Body of pancreas (tissue), 4 donors: ENCODE measurements around the gene PPP1R7. TPM values are rescaled to one million over a fixed set of nuclear protein-coding genes. Genes with fewer than 3 reads are reported as not detected.

Experiments
- ATAC-seq: fragments of 150-250 bp; one replicate; pipeline ENCODE4 v1.9.1; 2016
- DNase-seq, 4 donors: peaks; one replicate each; pipeline ENCODE4 v3.0.0-alpha.2; 2019
- H3K27ac ChIP-seq, 4 donors: fragments of 200-600 bp; sonication (generic); 1 replicate in 3 of 4; 2 replicates in 1 of 4; pipeline versions ENCODE4 v1.5.1 to v1.6.1; 2016 to 2019; ENCODE audit warnings: mild to moderate bottlenecking in 1 of 4, mixed read lengths in 1 of 4, moderate library complexity in 1 of 4
- H3K27me3 ChIP-seq, 2 donors: fragments of 200-600 bp; sonication (generic); one replicate each; pipeline ENCODE4 v1.6.0; 2016; ENCODE audit warnings: mild to moderate bottlenecking in 1 of 2
- H3K36me3 ChIP-seq, 2 donors: fragments of 200-600 bp; sonication (generic); replicated peaks in 1 of 2; 2 replicates each; pipeline ENCODE4 v1.5.1; 2016; ENCODE audit warnings: low read depth in 2 of 2; ENCODE audit not compliant: insufficient read depth in 1 of 2
- H3K4me1 ChIP-seq: fragments of 200-600 bp; sonication (generic); one replicate; pipeline ENCODE4 v1.6.0; 2016
- H3K4me3 ChIP-seq, 2 donors: fragments of 200-600 bp; sonication (generic); 1 replicate in 1 of 2; 2 replicates in 1 of 2; pipeline ENCODE4 v1.5.1; 2016 to 2019
- H3K9me3 ChIP-seq, 3 donors: fragments of 200-600 bp; sonication (generic); 1 replicate in 2 of 3; 2 replicates in 1 of 3; pipeline ENCODE4 v1.5.1; 2016
- POLR2A ChIP-seq, 3 donors: fragments of 450-650 bp; IDR thresholded peaks; one replicate each; pipeline ENCODE4 v1.6.1; 2016; ENCODE audit warnings: antibody characterized with exemption in 3 of 3, mild to moderate bottlenecking in 2 of 3
- WGBS, 2 donors: methylation state at CpG; one replicate each; pipeline ENCODE4 v1.1.5; 2017; 5-methylcytosine and 5-hydroxymethylcytosine counted together
- intact Hi-C: fragments of 100-400 bp; cut with DNase I; formaldehyde crosslinking; loops from one replicate; pipeline ENCODE4 v1.15.1; 2023
- total RNA-seq, 2 donors: library from RNA; depleted of rRNA; stranded (reverse); fragments of >200 nt; gene quantifications; one replicate each; pipeline ENCODE4 v1.1.0, GENCODE V29; 2016
- TF ChIP-seq, protein P1 (sequence below), 7 experiments: fragments of 450-650 bp in 4 of 7; fragments of 200-600 bp in 3 of 7; sonication (generic) in 3 of 7; IDR thresholded peaks; one replicate each; pipeline ENCODE4 v1.5.1; 2016 to 2019; ENCODE audit warnings: antibody characterized with exemption in 7 of 7

PPP1R7 gene
- total RNA-seq, 2 donors from 2014 or later = 27.0 to 99.4 TPM

DNA sequence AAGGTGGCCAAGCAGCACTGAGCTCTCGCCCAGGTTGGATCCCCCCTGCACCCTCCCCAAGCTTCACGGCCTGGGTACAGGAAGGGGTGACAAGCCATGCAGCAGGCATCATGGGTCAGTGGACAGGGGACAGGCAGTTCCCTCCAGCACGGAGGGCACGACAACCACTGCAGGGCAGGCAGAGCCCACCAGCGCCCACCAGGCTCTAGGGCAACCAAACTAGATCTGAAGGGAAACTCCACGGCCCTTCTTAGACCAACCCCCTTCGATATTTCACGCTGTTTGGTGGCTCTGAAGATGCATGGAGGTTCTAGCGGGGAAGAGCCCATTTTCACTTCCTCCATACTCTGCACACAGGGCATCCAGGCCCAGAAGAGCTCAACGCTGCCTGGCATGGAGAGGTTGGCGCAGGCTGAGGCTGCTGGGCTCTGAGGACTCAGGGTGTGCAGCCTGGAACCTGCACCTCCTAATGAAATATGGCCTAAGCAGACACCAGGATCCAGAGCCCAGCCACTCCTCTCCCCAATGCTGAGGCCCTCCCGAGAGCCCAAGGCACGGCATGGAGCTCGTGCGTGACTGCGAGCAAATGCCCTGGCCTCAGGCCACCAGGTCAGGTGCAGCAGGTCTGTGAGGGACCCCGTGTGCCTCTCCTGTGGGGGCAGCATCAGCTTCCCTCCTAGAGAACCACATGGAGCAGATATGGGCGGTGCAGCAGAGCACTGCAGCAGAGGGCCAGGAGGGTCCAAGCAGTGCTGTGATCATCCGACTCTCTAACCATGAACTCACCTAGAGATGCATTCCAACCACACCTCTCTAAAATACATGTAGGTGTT lies 39.4 kb upstream of the PPP1R7 start:
- Histone ChIP-seq H3K4me3 (no peak overlapping the region), H3K36me3 (peaks cover 0 to 2% of the 10 kb centered on the region in 2 donors), H3K27me3 (no peaks in the 10 kb centered on the region), H3K27ac (no peak overlapping the region), H3K4me1 (no peaks in the 10 kb centered on the region), H3K9me3 (no peaks in the 10 kb centered on the region)
- no peak for TF ChIP-seq POLR2A (IDR thresholded peaks at IDR 0.05)
- TF ChIP-seq, protein P1, sequence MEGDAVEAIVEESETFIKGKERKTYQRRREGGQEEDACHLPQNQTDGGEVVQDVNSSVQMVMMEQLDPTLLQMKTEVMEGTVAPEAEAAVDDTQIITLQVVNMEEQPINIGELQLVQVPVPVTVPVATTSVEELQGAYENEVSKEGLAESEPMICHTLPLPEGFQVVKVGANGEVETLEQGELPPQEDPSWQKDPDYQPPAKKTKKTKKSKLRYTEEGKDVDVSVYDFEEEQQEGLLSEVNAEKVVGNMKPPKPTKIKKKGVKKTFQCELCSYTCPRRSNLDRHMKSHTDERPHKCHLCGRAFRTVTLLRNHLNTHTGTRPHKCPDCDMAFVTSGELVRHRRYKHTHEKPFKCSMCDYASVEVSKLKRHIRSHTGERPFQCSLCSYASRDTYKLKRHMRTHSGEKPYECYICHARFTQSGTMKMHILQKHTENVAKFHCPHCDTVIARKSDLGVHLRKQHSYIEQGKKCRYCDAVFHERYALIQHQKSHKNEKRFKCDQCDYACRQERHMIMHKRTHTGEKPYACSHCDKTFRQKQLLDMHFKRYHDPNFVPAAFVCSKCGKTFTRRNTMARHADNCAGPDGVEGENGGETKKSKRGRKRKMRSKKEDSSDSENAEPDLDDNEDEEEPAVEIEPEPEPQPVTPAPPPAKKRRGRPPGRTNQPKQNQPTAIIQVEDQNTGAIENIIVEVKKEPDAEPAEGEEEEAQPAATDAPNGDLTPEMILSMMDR (IDR thresholded peaks at IDR 0.05) = no peak
- WGBS, 2 donors = 80 to 91% methylated on average over 11 to 19 of the region's 19 CpGs
- DNase-seq = no peak
- no peak for ATAC-seq
- intact Hi-C loops = no loop called here

DNA sequence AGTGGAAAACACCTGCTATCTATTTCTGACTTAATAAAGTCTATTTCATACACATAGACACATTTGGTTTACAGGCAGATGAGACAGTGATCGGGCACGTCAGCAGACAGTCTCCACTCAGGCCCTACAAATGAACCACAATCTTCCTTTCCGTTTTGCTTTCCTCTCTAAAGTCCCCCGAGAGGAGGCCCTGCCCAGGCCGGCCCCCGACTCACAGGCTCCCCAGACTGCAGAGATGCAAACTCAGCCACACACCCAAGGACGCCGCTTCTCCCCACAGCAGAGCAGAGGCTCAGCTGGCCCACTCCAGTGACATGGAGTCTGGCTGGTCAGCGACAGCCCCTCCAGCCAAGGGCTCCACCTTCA lies 38.8 kb upstream of the PPP1R7 start:
- no peak overlapping the region for H3K27ac ChIP-seq
- no peaks in the 10 kb centered on the region for H3K9me3 ChIP-seq
- H3K27me3 ChIP-seq = no peaks in the 10 kb centered on the region
- no peak for TF ChIP-seq POLR2A (IDR thresholded peaks at IDR 0.05)
- TF ChIP-seq, protein P1 (IDR thresholded peaks at IDR 0.05) = no peak
- peaks cover 0 to 2% of the 10 kb centered on the region in 2 donors for H3K36me3 ChIP-seq
- WGBS, 2 donors = 85 to 92% methylated on average over 9 of the region's 9 CpGs
- DNase-seq (no peak), ATAC-seq (no peak)
- no peaks in the 10 kb centered on the region for H3K4me1 ChIP-seq
- intact Hi-C loops = no loop called here
- no peak overlapping the region for H3K4me3 ChIP-seq

DNA sequence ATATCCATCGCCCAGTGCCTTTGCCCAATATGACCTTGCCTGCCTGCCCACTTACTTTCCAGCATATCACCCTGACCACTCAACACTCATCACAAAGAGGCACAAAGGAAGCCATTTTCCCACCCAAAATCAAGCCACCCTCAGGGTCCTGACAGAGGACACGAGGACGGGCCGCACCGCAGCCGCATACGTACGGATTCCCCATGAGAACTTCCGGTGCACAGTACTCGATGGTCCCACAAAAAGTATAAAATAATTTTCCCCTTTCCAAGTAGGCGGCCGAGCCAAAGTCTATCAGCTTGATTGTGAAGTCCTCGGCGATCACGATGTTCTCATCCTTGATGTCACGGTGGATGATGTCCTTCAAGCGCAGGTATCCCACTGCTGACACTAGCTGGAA lies 38.2 kb upstream of the PPP1R7 start:
- no peak for ATAC-seq
- TF ChIP-seq, protein P1 (IDR thresholded peaks at IDR 0.05) = no peak
- no peak for TF ChIP-seq POLR2A (IDR thresholded peaks at IDR 0.05)
- 91% methylated on average over 13 to 17 of the region's 17 CpGs for WGBS, 2 donors
- Histone ChIP-seq H3K4me3 (no peak overlapping the region), H3K27ac (no peak overlapping the region), H3K27me3 (no peaks in the 10 kb centered on the region), H3K36me3 (peaks cover 0 to 2% of the 10 kb centered on the region in 2 donors), H3K9me3 (no peaks in the 10 kb centered on the region), H3K4me1 (no peaks in the 10 kb centered on the region)
- DNase-seq = no peak
- intact Hi-C loops = no loop called here

DNA sequence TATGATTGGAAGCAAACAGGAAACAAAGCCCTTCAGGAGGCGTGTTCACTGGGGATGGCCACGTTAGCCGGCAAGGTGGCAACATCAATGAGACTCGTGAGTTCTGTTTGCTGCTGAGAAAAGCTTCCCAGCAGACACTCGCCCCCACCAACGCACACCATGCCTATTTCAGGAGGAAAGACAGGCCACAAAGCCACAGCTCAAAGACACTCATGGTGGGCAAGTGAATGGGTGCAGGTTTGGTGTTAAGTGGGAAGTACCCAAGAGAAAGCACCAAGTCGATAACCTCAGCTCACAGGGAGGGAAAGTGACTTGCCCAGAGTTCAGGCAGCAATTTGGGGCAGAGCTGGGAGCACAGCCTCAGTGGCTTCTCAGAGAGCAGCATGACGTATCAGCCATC lies 37.7 kb upstream of the PPP1R7 start:
- H3K36me3 ChIP-seq = peaks cover 0 to 2% of the 10 kb centered on the region in 2 donors
- no peak for TF ChIP-seq POLR2A (IDR thresholded peaks at IDR 0.05)
- TF ChIP-seq, protein P1 (IDR thresholded peaks at IDR 0.05) = no peak
- ATAC-seq = no peak
- H3K4me1 ChIP-seq = no peaks in the 10 kb centered on the region
- 71 to 78% methylated on average over 8 of the region's 8 CpGs for WGBS, 2 donors
- no peaks in the 10 kb centered on the region for H3K27me3 ChIP-seq
- intact Hi-C loops = no loop called here
- no peak overlapping the region for H3K27ac ChIP-seq
- H3K9me3 ChIP-seq = no peaks in the 10 kb centered on the region
- no peak overlapping the region for H3K4me3 ChIP-seq
- no peak for DNase-seq

DNA sequence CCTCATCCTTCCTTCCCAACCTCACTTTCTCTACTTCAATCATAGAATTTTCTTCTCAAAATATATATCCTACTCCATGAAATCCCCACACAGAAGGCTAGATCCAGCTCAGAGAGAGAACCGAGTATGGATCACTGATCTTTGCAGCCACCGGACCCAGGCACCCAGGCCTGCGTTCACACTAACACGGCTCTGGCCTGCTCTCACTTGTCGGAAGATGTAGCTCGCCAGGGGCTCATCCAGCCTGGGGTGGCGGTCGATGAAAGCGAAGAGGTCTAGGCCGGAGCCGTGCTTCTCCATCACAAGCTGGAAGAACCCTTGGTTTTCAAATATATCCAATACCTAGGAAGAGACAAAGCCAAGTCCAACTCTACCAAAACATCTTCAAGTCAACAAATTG lies 35.4 kb upstream of the PPP1R7 start:
- Histone ChIP-seq H3K4me3 (no peak overlapping the region), H3K27me3 (no peaks in the 10 kb centered on the region), H3K27ac (no peak overlapping the region), H3K36me3 (peaks cover 0 to 2% of the 10 kb centered on the region in 2 donors), H3K4me1 (no peaks in the 10 kb centered on the region), H3K9me3 (no peaks in the 10 kb centered on the region)
- no peak for ATAC-seq
- WGBS, 2 donors = 92 to 93% methylated on average over 11 of the region's 11 CpGs
- intact Hi-C loops = no loop called here
- DNase-seq = no peak
- TF ChIP-seq, protein P1 (IDR thresholded peaks at IDR 0.05) = no peak
- no peak for TF ChIP-seq POLR2A (IDR thresholded peaks at IDR 0.05)
